Coronary artery (tissue), 2 donors: ENCODE data around the gene FAM151B.

Experiments used
- DNase-seq: peaks from one replicate; pipeline ENCODE4 v3.0.0-alpha.2; 2017; ENCODE audit warnings: low spot score
- H3K27ac ChIP-seq, 2 donors: fragments of 200-600 bp; sonication (generic); one replicate each; pipeline ENCODE4 v1.5.1; 2016 to 2019
- H3K4me3 ChIP-seq: fragments of 200-600 bp; sonication (generic); 2 replicates; pipeline ENCODE4 v1.5.1; 2016; ENCODE audit warnings: mild to moderate bottlenecking, moderate library complexity
- CTCF ChIP-seq: fragments of 200-600 bp; sonication (generic); IDR thresholded peaks from one replicate; pipeline ENCODE4 v1.5.1; 2019; ENCODE audit warnings: antibody characterized with exemption

FAM151B gene

DNA sequence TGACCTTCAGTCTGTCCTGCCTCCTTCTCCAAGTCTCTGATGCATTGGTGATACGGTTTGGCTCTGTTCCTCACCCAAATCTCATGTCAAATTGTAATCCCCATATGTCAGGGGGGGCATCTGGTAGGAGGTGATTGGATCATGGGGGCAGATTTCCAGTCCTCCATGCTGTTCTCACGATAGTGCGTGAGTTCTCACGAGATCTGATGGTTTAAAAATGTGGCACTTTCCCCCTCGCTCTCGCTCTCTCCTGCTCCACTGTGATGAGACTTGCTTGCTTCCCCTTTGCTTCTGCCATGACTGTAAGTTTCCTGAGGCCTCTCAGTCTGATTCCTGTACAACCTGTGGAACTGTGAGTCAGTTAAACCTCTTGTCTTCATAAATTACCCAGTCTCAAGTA is 96.9 kb downstream of the FAM151B start:
- no peak overlapping the region for H3K4me3 ChIP-seq
- no peak for DNase-seq
- TF ChIP-seq CTCF = no peak
- no peak overlapping the region for H3K27ac ChIP-seq

DNA sequence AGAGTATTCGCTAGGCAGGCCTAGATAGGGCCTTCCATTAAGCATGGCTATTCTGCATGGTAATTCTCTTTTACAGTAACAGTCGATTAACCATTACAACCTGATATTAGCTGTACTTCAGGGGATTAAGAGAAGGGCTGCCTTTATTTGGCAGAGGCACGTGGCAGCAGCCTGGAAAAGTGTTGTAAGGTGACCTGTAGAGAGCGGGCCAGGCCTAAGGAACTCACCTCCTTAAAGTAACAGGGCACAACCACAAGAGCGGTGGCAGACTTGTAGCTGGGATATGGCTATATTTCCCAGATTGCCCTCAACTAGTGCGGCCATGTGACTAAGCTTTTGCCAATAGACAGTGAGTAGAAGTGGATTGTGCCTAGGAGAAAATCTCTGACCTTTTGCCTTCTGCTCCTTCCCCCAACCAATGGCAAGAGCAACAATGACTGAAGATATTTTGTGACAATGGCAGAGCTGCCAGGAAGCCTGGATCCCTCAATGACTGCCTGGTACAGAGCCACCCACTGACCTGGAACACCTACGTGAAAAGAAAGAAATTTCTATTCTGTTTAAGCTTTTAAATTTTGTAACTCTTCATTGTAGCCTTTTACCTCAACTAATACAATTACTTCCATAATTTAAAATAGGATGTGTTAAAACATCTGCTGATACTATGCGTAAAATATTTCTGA is 101.1 kb downstream of the FAM151B start:
- Histone ChIP-seq H3K27ac (no peak overlapping the region), H3K4me3 (no peak overlapping the region)
- no peak for TF ChIP-seq CTCF
- DNase-seq = no peak

- no peak overlapping the region for H3K4me3 ChIP-seq
- no peak for TF ChIP-seq CTCF
- DNase-seq = no peak
- no peak overlapping the region for H3K27ac ChIP-seq
Measured at GRCh38 chr5:80590766-80591165, 102.9 kb downstream of the FAM151B start.

GRCh38 chr5:80591352-80591751 is 103.5 kb downstream of the FAM151B start:
- Histone ChIP-seq H3K27ac (no peak overlapping the region), H3K4me3 (no peak overlapping the region)
- no peak for DNase-seq
- no peak for TF ChIP-seq CTCF

DNA sequence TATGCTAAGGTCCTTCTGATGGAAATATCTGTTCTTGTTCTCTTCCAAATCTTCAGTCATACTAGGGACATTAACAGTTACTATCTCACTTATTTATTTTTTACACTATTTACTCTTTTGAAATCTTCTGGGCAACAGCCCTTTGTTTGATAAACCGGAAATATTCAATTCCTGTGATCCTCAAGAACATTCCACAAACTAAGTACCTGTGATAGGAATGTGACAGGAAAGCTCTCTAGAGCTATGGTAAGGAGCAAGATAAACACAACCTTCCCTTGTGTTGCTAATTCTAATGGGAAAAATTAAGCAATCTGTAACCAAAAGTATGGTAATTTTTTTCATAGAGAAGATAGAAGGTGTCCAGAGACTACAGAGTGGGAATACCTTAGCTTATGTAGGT is 104.2 kb downstream of the FAM151B start:
- H3K27ac ChIP-seq = no peak overlapping the region
- H3K4me3 ChIP-seq = no peak overlapping the region
- no peak for DNase-seq
- no peak for TF ChIP-seq CTCF
